Heart right ventricle (tissue), 16 donors: ENCODE results near the gene ARMC3. TPM values are rescaled to one million over a fixed set of nuclear protein-coding genes. Genes with fewer than 3 reads are reported as not detected.

Source experiments
- ATAC-seq, 8 donors: fragments of 200-7000 bp; cut with Tn5 transposase; one replicate each; pipeline ENCODE4 v1.9.1; 2020; ENCODE audit warnings: mild to moderate bottlenecking in 8 of 8, moderate library complexity in 8 of 8, moderate number of reproducible peaks in 1 of 8
- DNase-seq, 2 donors: peaks; one replicate each; pipeline ENCODE4 v3.0.0-alpha.2; 2020
- H3K27ac ChIP-seq, 10 donors: fragments of 200-600 bp; sonication (generic) in 2 of 10; one replicate each; pipeline versions ENCODE4 v1.5.0 to v1.8.0; 2020 to 2022; ENCODE audit warnings: mild to moderate bottlenecking in 3 of 10
- H3K27me3 ChIP-seq, 7 donors: fragments of 200-600 bp; one replicate each; pipeline ENCODE4 v1.8.0; 2021 to 2022; ENCODE audit warnings: mild to moderate bottlenecking in 2 of 7
- H3K36me3 ChIP-seq, 9 donors: fragments of 200-600 bp; sonication (generic) in 1 of 9; one replicate each; pipeline versions ENCODE4 v1.5.0 to v1.8.0; 2020 to 2022; ENCODE audit warnings: mild to moderate bottlenecking in 2 of 9
- H3K4me1 ChIP-seq, 9 donors: fragments of 200-600 bp; sonication (generic) in 1 of 9; one replicate each; pipeline versions ENCODE4 v1.5.0 to v1.8.0; 2020 to 2022; ENCODE audit warnings: mild to moderate bottlenecking in 4 of 9
- H3K4me3 ChIP-seq, 10 donors: fragments of 200-600 bp; sonication (generic) in 2 of 10; one replicate each; pipeline versions ENCODE4 v1.5.0 to v1.8.0; 2020 to 2022; ENCODE audit warnings: mild to moderate bottlenecking in 7 of 10, moderate library complexity in 2 of 10
- H3K9me3 ChIP-seq, 11 donors: fragments of 200-600 bp in 10 of 11; sonication (generic) in 2 of 11; one replicate each; pipeline versions ENCODE4 v1.5.0 to v1.8.0; 2013 to 2022; ENCODE audit warnings: mild to moderate bottlenecking in 2 of 11, control low read depth in 1 of 11, moderate library complexity in 1 of 11
- WGBS, 2 donors: extraction: QIAGEN DNeasy Blood & Tissue Kit; methylation state at CpG; one replicate each; pipeline ENCODE4 v1.1.7; 2013; ENCODE audit warnings: inconsistent platforms in 1 of 2; 5-methylcytosine and 5-hydroxymethylcytosine counted together
- intact Hi-C, 10 donors: fragments of 100-400 bp; cut with DNase I; formaldehyde crosslinking; loops; one replicate each; pipeline versions ENCODE4 v1.11.1 to v1.14.2; 2022
- polyA plus RNA-seq, 2 donors: library from polyadenylated mRNA; stranded (reverse); fragments of 200-250 nt; gene quantifications; one replicate each; pipeline ENCODE4 v1.2.3, GENCODE V29; 2013
- total RNA-seq, 10 donors: library from RNA; stranded (reverse); fragmentation: NEBNext Ultra II Directional in 3 of 10; extraction: Animal tissue kit (Norgen Biotek cat#: 25700) in 3 of 10; gene quantifications; one replicate each; pipeline versions ENCODE4 v1.2.1 to v1.2.4, GENCODE V29; 2021 to 2023
- TF ChIP-seq, protein P1 (sequence below), 9 donors: fragments of 200-600 bp; sonication (generic) in 2 of 9; IDR thresholded peaks; one replicate each; pipeline versions ENCODE4 v1.5.0 to v1.8.0; 2021 to 2022; ENCODE audit warnings: antibody characterized with exemption in 9 of 9, mild to moderate bottlenecking in 5 of 9, moderate library complexity in 1 of 9
- donor health status: Arrhythmogenic right ventricular cardiomyopathy.
- donor health status: ischemic (EF 13 %, LVEDD 7.1; RV severe dilation, severe dysfunction).
- donor health status: healthy with polysubstance abuse.
- donor health status: DM: no; HTN: yes; CAD: no.
- donor health status: DM: no; HTN: no; CAD: no.
- donor health status: ischemic (EF 25% LVEDD 6.9; RV normal size, moderate dysfunction).
- donor health status: ischemic (EF 25% LVEDD 5.7; RV mildly dilated, moderate dysfunction).
- donor health status: healthy.
- donor health status: DM: yes; HTN: yes; CAD: no.
- donor health status: Ischemic cardiomyopathy.
- donor health status: ischemic (EF 35%, LVEDD 5.7; RV mildly dilated, moderate dysfunction).
- donor health status: nonischemic (EF 11% LVEDD 7.7; RV severe dilation, severe dysfunction).
- donor health status: DM: yes; HTN: yes; CAD: no.
- donor health status: PGD.
- donor health status: ischemic (EF 29% LVEDD 5.4; RV normal size, mild dysfunction).
- donor health status: nonischemic (EF 23%, LVEDD 6.1; RV moderate dilation, normal function).

Gene ARMC3
- total and polyA plus RNA-seq, 12 donors: not detected

DNA sequence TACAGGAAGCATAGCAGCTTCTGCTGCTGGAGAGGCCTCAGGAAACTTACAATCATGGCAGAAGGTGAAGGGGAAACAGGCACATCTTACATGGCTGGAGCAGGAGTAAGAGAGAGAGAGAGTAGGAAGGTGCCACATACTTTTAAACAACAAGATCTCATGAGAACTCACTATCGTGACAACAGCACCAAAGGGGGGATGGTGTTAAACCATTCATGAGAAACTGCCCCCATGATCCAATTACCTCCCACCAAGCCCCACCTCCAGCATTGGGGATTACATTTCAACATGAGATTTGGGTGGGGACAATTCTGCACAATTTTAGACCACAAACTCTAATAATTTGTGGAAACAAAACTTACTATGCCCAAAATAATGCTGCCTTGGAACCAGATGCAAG, 16.8 kb upstream of the ARMC3 start:
- TF ChIP-seq, protein P1, sequence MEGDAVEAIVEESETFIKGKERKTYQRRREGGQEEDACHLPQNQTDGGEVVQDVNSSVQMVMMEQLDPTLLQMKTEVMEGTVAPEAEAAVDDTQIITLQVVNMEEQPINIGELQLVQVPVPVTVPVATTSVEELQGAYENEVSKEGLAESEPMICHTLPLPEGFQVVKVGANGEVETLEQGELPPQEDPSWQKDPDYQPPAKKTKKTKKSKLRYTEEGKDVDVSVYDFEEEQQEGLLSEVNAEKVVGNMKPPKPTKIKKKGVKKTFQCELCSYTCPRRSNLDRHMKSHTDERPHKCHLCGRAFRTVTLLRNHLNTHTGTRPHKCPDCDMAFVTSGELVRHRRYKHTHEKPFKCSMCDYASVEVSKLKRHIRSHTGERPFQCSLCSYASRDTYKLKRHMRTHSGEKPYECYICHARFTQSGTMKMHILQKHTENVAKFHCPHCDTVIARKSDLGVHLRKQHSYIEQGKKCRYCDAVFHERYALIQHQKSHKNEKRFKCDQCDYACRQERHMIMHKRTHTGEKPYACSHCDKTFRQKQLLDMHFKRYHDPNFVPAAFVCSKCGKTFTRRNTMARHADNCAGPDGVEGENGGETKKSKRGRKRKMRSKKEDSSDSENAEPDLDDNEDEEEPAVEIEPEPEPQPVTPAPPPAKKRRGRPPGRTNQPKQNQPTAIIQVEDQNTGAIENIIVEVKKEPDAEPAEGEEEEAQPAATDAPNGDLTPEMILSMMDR (IDR thresholded peaks at IDR 0.05): no peak
- ATAC-seq (no peak), DNase-seq (no peak)
- H3K27me3 ChIP-seq: no peaks in the 10 kb centered on the region
- H3K36me3 ChIP-seq: no peaks in the 10 kb centered on the region
- 48 to 93% methylated on average over 1 of the region's 1 CpG for WGBS, 2 donors
- intact Hi-C loops: no loop called here
- no peak overlapping the region for H3K27ac ChIP-seq
- H3K4me1 ChIP-seq: peaks cover 0 to 12% (median 0%) of the 10 kb centered on the region in 9 donors
- H3K4me3 ChIP-seq: no peak overlapping the region
- peaks cover 0 to 19% (median 5%) of the 10 kb centered on the region in 11 donors for H3K9me3 ChIP-seq

DNA sequence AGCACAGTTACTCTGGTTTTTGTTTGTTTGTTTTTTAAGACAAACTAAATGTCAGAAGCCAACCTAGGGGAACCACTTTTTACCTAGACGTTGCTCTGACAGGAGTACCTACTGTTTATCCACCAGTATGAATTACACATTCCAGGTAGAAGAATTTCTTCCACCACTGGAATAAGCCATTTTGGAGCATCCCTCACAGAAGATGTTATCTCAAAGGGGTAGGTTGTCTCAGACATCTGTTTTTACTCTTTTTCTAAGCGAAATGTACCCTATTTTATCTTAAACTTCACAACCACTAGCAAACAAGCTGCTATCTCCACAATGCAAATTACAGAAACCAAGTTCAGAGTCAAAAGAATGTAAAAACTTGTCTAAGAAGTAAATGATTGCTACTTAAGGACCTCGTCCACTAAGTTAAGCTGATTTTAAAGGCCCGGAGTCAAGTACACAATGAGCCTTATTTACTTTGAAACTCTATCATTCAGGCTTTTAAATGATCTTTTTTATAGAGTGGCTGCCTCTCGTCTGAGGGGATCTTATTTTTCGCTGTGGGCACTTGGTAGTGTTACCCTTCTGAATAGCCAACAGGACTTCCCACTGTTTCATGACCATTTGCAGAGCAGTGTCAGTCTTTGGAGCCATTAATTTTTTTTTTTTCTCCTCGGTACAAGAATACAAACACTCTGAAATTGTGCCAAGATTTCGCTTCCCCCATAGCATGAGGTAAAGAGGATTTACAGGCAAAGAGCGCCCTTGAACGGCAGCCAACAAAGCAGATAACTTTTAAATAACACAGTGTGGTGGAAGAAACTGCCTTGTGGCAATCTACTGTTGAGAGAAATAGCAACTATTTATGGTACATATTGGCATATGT, 15.7 kb upstream of the ARMC3 start:
- H3K27ac ChIP-seq: no peak overlapping the region
- H3K36me3 ChIP-seq: no peaks in the 10 kb centered on the region
- H3K9me3 ChIP-seq: peaks cover 0 to 25% (median 5%) of the 10 kb centered on the region in 11 donors
- H3K4me3 ChIP-seq: no peak overlapping the region
- 40 to 43% methylated on average over 10 of the region's 10 CpGs for WGBS, 2 donors
- intact Hi-C loops: no loop called here
- H3K4me1 ChIP-seq: peaks cover 0 to 12% (median 0%) of the 10 kb centered on the region in 9 donors
- ATAC-seq (peak in 1 of 8 donors; percentile 19), DNase-seq (peak in 1 of 2 donors; percentile 6)
- TF ChIP-seq, protein P1 (IDR thresholded peaks at IDR 0.05): no peak
- no peaks in the 10 kb centered on the region for H3K27me3 ChIP-seq

DNA sequence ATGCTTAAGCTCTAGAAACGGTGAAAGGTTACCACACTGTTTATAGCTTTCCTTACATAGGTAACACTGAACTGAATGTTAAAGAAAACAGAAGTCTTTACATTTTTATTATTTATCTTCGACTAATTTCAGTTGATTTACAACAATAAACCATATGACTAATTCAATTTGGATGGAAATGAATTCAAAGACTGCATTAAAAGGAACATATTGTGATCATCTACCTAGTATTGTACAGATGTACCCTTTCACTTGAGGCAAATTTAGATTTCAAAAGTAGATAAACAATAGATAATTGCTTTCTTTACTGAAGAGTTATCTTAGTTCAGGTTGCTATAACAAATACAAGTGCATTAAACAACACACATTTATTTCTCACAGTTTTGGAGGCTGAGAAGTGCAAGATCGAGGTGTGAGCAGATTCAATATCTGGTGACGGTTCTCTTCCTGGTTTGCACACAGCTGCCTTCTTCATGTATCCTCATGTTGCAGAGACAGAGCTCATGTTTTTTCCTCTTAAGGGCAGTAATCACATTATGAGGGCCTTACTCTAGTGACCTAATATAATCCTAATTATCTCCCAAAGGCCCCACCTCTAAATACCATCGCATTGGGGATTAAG, 15.0 kb upstream of the ARMC3 start:
- 49 to 52% methylated on average over 5 of the region's 5 CpGs for WGBS, 2 donors

DNA sequence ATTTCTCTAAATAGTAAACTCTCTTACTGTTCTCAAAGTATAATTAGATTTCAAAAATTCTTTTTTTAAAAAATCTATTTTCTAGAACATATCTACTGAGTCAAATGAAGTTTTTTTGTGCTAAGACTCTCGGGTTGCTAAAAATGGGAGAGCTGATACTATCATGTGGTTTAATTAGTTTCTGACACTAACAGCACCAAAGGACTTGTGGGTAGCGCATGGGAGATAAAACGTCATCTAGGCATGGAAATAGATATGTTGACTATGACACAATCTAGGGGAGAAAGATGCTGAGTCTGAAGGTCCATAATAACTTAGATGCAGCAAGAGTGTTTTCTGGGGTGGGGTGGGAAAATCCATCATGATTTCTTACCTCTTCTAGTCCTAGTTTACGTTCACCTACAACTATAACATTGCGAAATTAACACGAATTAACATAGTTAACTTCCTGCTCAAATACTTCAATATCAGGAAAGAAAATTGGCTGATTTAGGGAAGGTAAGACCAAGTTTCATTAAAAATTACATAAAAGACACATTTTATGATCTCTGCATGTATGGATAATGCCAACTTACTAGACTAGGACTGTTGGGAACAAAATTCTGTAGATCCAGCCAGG, 14.3 kb upstream of the ARMC3 start:
- TF ChIP-seq, protein P1 (IDR thresholded peaks at IDR 0.05): no peak
- intact Hi-C loops: no loop called here
- DNase-seq (no peak), ATAC-seq (no peak)
- Histone ChIP-seq H3K9me3 (peaks cover 0 to 24% (median 5%) of the 10 kb centered on the region in 11 donors), H3K4me1 (peaks cover 0 to 12% (median 0%) of the 10 kb centered on the region in 9 donors), H3K36me3 (no peaks in the 10 kb centered on the region), H3K4me3 (no peak overlapping the region), H3K27me3 (no peaks in the 10 kb centered on the region), H3K27ac (no peak overlapping the region)
- WGBS, 2 donors: 80 to 85% methylated on average over 6 of the region's 6 CpGs

More for the DNA sequence above, 15.0 kb upstream of the ARMC3 start:
- intact Hi-C loops: no loop called here
- TF ChIP-seq, protein P1 (IDR thresholded peaks at IDR 0.05): no peak
- Histone ChIP-seq H3K27me3 (no peaks in the 10 kb centered on the region), H3K9me3 (peaks cover 0 to 28% (median 5%) of the 10 kb centered on the region in 11 donors), H3K4me3 (no peak overlapping the region), H3K36me3 (no peaks in the 10 kb centered on the region), H3K27ac (no peak overlapping the region), H3K4me1 (peaks cover 0 to 12% (median 0%) of the 10 kb centered on the region in 9 donors)
- ATAC-seq (no peak), DNase-seq (no peak)
